MCF 10A (cell line): Measurements from ENCODE around the gene ASIC5. TPM values are rescaled to one million over a fixed set of nuclear protein-coding genes. Genes with fewer than 3 reads are reported as not detected.

Source experiments
- Bru-seq: library from RNA; stranded (reverse); fragments of 400-500 nt; gene quantifications from one replicate; lab custom pipeline; 2021; lab: Mats Ljungman, UMichigan
- BruChase-seq, 2 experiments: library from RNA; stranded (reverse); fragments of 400-500 nt; gene quantifications; one replicate each; lab custom pipeline; 2021; lab: Mats Ljungman, UMichigan
- BruUV-seq: library from RNA; stranded (reverse); fragments of 400-500 nt; replicated peaks from 2 replicates; lab custom pipeline; 2021; lab: Mats Ljungman, UMichigan
- CTCF ChIA-PET: fragments of 300-600 bp; sonication (Branson Sonifier 250); formaldehyde crosslinking; extraction: SDS; loops from one replicate; lab custom pipeline; 2021; ENCODE audit warnings: antibody characterized with exemption, inconsistent platforms; lab: Yijun Ruan, JAX
- POLR2A ChIA-PET: fragments of 300-600, 350-650 bp; sonication (Branson Sonifier 250); formaldehyde crosslinking; extraction: SDS; loops from one replicate; lab custom pipeline; 2020; ENCODE audit warnings: antibody characterized with exemption, inconsistent platforms; lab: Yijun Ruan, JAX
- DNase-seq: peaks from one replicate; pipeline ENCODE4 v3.0.0-alpha.2; 2018; ENCODE audit not compliant: unreplicated experiment
- H3K27ac Mint-ChIP-seq: one replicate; pipeline ENCODE4 v1.8.0; 2022; ENCODE audit warnings: mild to moderate bottlenecking, low read depth, mixed read lengths; ENCODE audit not compliant: unreplicated experiment
- H3K27me3 Mint-ChIP-seq: one replicate; pipeline ENCODE4 v1.8.0; 2022; ENCODE audit warnings: mixed read lengths; ENCODE audit not compliant: insufficient read depth, unreplicated experiment
- H3K36me3 Mint-ChIP-seq: one replicate; pipeline ENCODE4 v1.8.0; 2022; ENCODE audit warnings: mild to moderate bottlenecking, moderate library complexity, mixed read lengths; ENCODE audit not compliant: insufficient read depth, unreplicated experiment
- H3K4me1 Mint-ChIP-seq: one replicate; pipeline ENCODE4 v1.8.0; 2022; ENCODE audit warnings: mixed read lengths; ENCODE audit not compliant: insufficient read depth, unreplicated experiment
- H3K4me3 Mint-ChIP-seq: one replicate; pipeline ENCODE4 v1.8.0; 2022; ENCODE audit warnings: mild to moderate bottlenecking, moderate library complexity, mixed read lengths; ENCODE audit not compliant: unreplicated experiment
- H3K9me3 Mint-ChIP-seq: one replicate; pipeline ENCODE4 v1.8.0; 2022; ENCODE audit warnings: mixed read lengths; ENCODE audit not compliant: unreplicated experiment
- intact Hi-C: fragments of 100-400 bp; cut with micrococcal nuclease; formaldehyde crosslinking; loops from 2 replicates; pipeline ENCODE4 v1.14.1; 2022
- long read RNA-seq: library from polyadenylated mRNA; stranded (forward); transcript quantifications from one replicate; pipeline ENCODE4 v2.0.0, GENCODE V29; 2022
- total RNA-seq: library from RNA; stranded (reverse); gene quantifications from 2 replicates; pipeline ENCODE4 v1.2.3, GENCODE V29; 2022
- TF ChIP-seq, protein P1 (sequence below): fragments of 200-600 bp; IDR thresholded peaks from one replicate; pipeline ENCODE4 v1.8.0; 2022; ENCODE audit warnings: antibody characterized with exemption, mild to moderate bottlenecking; ENCODE audit not compliant: unreplicated experiment

ASIC5 gene, protein sequence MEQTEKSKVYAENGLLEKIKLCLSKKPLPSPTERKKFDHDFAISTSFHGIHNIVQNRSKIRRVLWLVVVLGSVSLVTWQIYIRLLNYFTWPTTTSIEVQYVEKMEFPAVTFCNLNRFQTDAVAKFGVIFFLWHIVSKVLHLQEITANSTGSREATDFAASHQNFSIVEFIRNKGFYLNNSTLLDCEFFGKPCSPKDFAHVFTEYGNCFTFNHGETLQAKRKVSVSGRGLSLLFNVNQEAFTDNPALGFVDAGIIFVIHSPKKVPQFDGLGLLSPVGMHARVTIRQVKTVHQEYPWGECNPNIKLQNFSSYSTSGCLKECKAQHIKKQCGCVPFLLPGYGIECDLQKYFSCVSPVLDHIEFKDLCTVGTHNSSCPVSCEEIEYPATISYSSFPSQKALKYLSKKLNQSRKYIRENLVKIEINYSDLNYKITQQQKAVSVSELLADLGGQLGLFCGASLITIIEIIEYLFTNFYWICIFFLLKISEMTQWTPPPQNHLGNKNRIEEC
- total RNA-seq (not detected in 2 replicates), Bru-seq, nascent RNA (not detected), BruChase-seq, experiment 1, labeled RNA remaining after a 6-hour chase (percentile 5 among the genes with signal in this experiment), BruChase-seq, experiment 2, labeled RNA remaining after a 2-hour chase (not detected)
- long read RNA-seq: 0 reads

DNA sequence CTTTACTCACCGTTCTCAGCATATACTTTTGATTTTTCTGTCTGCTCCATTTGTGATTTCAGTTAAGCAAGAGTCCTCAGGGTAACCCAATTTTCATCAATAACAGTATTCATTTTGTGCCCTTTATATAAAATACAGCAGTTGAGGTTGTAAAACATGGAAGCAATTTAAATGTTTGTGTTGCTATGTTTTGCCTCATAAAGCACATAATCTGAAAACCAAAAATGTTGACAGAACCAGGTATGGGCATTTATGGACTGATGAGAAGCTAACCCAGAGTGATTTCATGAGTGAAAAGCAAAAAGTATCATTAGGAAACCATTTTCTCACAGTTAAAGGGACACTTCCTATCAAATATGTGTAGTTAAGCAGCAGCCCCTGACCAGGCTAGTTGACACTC is at the start of gene ASIC5:
ASIC5 (minus strand) TSS at position 101 of the 400 bp plus-strand sequence; CDS start at position 50, 51 bp downstream.
- Mint-ChIP-seq H3K4me3 (no peak within 1 kb of the TSS), H3K9me3 (peaks cover 9% of the 10 kb centered on the region), H3K27ac (no peak within 1 kb of the TSS), H3K4me1 (no peaks in the 10 kb centered on the region), H3K36me3 (no peaks in the 10 kb centered on the region), H3K27me3 (no peaks in the 10 kb centered on the region)
- intact Hi-C loops: no loop called here
- POLR2A ChIA-PET: no interaction called here
- DNase-seq: no peak
- CTCF ChIA-PET: no interaction called here
- no TSS peak for BruUV-seq
- TF ChIP-seq, protein P1, sequence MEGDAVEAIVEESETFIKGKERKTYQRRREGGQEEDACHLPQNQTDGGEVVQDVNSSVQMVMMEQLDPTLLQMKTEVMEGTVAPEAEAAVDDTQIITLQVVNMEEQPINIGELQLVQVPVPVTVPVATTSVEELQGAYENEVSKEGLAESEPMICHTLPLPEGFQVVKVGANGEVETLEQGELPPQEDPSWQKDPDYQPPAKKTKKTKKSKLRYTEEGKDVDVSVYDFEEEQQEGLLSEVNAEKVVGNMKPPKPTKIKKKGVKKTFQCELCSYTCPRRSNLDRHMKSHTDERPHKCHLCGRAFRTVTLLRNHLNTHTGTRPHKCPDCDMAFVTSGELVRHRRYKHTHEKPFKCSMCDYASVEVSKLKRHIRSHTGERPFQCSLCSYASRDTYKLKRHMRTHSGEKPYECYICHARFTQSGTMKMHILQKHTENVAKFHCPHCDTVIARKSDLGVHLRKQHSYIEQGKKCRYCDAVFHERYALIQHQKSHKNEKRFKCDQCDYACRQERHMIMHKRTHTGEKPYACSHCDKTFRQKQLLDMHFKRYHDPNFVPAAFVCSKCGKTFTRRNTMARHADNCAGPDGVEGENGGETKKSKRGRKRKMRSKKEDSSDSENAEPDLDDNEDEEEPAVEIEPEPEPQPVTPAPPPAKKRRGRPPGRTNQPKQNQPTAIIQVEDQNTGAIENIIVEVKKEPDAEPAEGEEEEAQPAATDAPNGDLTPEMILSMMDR: no peak

DNA sequence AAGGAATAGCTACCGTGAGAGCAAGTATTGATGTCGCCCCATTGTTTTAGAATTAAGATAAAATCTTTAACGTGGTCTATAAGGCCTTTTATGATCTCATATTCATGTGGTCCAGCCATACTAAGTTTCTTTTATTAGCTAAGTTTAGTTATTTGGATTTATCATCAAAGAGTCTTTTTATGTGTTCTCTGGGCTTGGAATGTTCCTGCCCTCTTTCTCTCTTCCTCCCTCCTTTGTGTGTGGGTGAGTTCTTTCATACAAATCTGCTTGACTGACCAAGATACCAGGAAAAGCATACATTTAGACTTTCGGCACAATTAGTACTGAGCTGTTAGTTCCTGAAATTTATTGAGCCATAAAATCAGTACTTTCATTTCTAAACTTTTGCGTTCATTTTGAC is 48.7 kb upstream of the ASIC5 start:
- H3K27me3 Mint-ChIP-seq: no peaks in the 10 kb centered on the region
- ChIA-PET POLR2A (interaction anchor here (0.6 to 0.8 kb wide), 3 partner anchors 14 to 466 kb away, joined by 3 to 4 read pairs (median 3); no protein-coding TSS in a partner anchor), CTCF (interaction anchor here (0.7 kb wide), 1 partner anchor 191 kb away, joined by 3 read pairs; no protein-coding TSS in a partner anchor)
- H3K27ac Mint-ChIP-seq: no peak overlapping the region
- DNase-seq: no peak
- H3K36me3 Mint-ChIP-seq: no peaks in the 10 kb centered on the region
- H3K4me3 Mint-ChIP-seq: no peak overlapping the region
- no peaks in the 10 kb centered on the region for H3K9me3 Mint-ChIP-seq
- intact Hi-C loops: no loop called here
- TF ChIP-seq, protein P1: no peak
- H3K4me1 Mint-ChIP-seq: no peaks in the 10 kb centered on the region
- BruUV-seq: no TSS peak

DNA sequence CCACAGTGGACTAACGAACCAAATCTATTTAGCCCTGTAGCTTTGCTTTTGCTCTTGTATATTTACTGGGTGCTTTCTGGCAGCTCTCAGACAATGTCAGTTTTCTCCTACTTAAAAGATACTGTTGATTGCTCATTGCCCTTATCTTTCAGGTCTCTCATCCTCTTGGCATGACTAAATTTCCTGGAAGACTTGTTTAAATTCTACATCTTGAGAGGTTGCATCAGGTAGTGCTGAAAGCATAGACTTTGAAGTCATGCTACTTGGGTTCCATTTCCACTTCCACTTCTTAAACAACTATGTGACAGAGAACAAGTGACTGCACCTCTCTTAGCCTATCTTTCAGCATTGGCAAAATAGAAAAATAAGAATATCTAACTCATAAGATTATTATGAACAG is 45.8 kb upstream of the ASIC5 start:
- no peaks in the 10 kb centered on the region for H3K27me3 Mint-ChIP-seq
- CTCF ChIA-PET: interaction anchor here (0.7 kb wide), 1 partner anchor 1118 kb away, joined by 3 read pairs; no protein-coding TSS in a partner anchor
- no peak overlapping the region for H3K27ac Mint-ChIP-seq
- H3K36me3 Mint-ChIP-seq: no peaks in the 10 kb centered on the region
- BruUV-seq: no TSS peak
- H3K9me3 Mint-ChIP-seq: no peaks in the 10 kb centered on the region
- no peak overlapping the region for H3K4me3 Mint-ChIP-seq
- H3K4me1 Mint-ChIP-seq: peaks cover 4% of the 10 kb centered on the region
- intact Hi-C loops: no loop called here
- POLR2A ChIA-PET: no interaction called here
- DNase-seq: no peak
- TF ChIP-seq, protein P1: no peak

DNA sequence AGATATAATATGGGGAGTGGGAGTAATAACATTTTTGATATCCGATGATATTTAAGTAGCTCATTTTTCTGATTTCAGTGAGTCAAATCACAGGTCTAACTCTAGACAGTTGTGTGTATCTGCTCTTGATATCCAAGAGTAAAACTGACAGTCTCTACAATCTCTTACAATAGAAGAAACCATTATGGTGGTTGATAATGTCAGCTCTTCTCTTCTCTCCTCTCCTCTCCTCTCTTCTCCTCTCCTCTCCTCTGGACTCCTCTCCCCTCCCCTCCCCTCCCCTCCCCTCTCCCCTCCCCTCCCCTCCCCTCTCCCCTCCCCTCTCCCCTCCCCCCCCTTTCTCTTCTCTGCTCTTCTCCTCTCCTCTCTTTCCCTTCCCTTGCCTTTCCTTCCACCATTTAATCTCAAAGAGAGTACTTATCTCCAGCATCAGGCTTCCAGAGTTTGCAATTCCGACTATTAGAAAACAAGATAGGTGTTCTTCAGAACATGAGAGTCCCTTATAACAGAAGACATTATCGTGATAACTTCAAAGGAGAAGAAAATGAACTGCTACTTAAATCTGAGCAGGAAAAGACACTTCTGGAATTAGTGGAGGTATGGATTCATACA is 43.6 kb upstream of the ASIC5 start:
- intact Hi-C loops: no loop called here
- BruUV-seq: no TSS peak
- TF ChIP-seq, protein P1: no peak
- DNase-seq: no peak
- no peaks in the 10 kb centered on the region for H3K9me3 Mint-ChIP-seq
- H3K27ac Mint-ChIP-seq: no peak overlapping the region
- no peaks in the 10 kb centered on the region for H3K36me3 Mint-ChIP-seq
- peaks cover 9% of the 10 kb centered on the region for H3K4me1 Mint-ChIP-seq
- ChIA-PET POLR2A (no interaction called here), CTCF (interaction anchor here (0.5 to 1.1 kb wide), 3 partner anchors 43 to 580 kb away, joined by 3 read pairs; no protein-coding TSS in a partner anchor)
- no peaks in the 10 kb centered on the region for H3K27me3 Mint-ChIP-seq
- H3K4me3 Mint-ChIP-seq: no peak overlapping the region
